GM18499 (cell line): ENCODE data around the gene NAP1L4.

Experiments used
- ATAC-seq: cut with Tn5 transposase; IDR thresholded peaks from one replicate; pipeline ENCODE4 v1.9.1; 2021; ENCODE audit warnings: moderate number of reproducible peaks; ENCODE audit not compliant: insufficient read depth, unreplicated experiment

The NAP1L4 gene

GRCh38 chr11:2896047-2896446 is 96.1 kb downstream of the NAP1L4 start:
- ATAC-seq = no peak
